Amniotic stem cell (primary cell): ENCODE results near the gene IFFO2.
A peak's percentile ranks its signal among the peaks of the same experiment; 100 is the strongest.

Experiments
- DNase-seq: peaks from one replicate; lab custom pipeline; 2025; lab: John Stamatoyannopoulos, UW

The IFFO2 gene

DNA sequence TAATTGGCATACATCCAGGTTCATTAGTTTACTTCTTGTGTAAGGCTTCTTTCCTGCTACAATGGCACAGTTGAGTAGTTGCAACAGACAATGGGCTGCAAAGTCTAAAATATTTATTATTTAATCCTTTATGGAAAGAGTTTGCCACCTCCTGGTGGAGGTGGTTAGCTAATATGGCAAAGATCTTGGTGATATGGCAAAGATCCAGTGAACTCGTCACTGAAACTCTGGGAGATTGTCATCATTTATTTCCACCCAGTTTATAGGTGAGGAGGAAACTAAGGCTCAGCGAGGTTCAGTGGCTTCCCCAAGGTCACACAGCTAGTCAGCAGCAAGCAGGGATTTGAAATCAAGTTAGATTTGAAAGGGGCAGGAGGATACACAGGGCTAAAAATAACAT, 16.1 kb upstream of the IFFO2 start:
- DNase-seq, result no peak

DNA sequence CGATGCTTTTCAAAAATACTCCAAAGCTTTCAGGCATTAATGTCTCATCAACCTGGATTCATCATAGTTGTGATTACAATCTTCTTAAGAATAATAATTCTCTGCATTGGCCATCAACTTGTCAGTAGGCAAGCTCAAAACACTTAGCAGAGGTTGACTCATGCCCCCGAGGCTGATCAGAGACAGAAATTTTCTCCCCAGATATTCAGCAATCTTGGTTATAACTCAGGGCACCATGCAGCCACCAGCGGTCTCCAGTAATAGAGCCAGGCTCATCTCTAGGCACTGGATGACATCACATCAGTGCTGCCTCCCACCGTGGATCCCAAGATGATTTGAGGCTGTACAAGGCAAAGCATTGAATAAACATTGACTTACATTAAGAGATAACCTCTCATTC, 14.3 kb upstream of the IFFO2 start:
- DNase-seq, result no peak

- no peak for DNase-seq
These were observed 13.9 kb upstream of the IFFO2 start for GRCh38 chr1:18970358-18970757.

DNA sequence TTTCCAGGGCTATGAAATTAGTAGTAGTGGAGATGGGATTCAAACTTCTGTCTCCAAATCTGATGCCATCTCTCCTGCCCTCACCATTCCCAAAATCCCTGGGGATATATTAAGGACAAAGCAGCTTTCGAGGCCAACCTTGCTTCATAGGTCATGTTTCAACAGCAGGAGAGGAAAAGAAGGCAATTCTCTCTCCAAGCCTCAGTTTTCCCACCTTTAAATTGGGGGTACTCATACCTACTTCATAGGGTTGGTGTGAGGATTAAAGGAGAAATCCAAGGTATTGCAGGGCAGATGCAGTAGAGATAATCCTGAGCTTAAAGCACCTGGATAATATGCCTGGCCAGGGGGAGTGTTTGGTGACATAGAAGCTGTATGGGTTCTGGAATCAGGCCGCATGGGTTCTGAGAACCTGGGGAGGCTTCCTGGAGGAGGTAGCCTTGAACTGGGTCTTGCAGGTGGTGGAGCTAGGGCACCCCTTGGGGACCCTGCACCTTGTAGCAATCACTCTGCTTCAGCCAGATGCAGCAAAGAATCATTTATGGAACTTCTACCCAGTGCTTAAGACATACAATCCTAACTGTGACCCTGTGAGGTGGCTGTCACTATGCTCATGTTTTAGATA, 10.7 kb upstream of the IFFO2 start:
- DNase-seq, result no peak

DNA sequence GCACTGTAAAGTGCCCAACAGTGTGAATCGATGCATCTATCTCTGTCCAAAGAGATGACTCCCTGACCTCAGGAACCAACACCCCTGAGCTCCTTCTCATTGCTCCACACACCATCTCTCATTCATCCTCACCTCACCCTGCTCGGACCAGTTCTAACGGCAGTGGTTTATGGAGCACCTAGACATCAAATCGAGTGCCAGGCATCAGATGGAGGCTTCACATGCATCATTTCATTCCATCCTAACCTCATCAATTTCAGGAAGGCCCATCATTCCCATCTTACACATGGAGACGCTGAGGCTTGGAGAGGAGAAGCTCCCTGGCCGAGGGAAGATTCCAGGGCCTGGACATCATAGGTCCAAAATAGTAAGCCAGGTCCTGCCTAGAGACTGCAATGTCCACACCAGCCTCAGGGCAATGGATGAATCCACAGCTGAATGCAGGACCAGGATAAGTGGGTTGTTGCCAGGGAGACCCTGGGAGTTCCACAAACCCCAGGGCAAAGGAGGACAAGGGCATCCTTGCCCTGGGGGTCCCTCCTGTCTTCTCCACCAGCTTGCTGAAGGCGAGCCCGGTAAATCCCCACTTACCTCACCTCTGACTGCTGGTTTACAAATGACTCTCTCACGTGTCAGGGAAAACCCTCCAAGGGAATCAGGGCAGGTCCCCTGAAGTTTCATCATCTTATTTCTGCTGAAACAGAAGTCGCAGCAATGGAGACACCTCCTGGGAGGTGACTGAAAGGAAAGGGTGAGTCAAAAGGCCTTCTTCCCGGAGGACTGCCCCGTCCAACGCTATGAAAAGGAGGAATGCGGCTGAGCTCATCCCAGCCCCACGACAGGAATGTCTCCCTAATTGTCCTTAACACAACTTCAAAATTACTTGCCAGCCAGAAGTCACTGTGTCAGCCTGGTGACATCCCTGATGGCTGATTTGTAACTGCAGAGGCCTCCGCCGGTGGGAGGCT, 9.0 kb upstream of the IFFO2 start:
- DNase-seq, result peak; percentile 72

DNA sequence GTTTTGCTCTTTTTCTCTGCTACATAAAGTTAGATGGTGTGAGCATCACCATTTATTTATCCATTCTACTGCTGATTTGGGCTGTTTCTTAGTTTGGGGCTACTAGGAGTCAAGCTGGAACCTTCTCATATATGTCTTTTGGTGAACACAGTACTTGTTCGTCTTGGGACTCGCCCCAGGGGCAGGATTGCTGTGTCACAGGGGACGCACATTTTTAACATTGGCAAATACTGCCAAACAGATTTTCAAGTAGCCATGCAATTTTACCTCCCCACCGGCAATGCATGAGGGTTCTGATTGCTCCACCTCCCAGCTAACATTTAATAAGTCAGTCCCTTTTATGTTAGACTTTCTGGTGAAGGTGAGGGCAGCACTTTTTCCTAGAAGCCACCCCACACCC, 7.5 kb upstream of the IFFO2 start:
- DNase-seq, result no peak

DNA sequence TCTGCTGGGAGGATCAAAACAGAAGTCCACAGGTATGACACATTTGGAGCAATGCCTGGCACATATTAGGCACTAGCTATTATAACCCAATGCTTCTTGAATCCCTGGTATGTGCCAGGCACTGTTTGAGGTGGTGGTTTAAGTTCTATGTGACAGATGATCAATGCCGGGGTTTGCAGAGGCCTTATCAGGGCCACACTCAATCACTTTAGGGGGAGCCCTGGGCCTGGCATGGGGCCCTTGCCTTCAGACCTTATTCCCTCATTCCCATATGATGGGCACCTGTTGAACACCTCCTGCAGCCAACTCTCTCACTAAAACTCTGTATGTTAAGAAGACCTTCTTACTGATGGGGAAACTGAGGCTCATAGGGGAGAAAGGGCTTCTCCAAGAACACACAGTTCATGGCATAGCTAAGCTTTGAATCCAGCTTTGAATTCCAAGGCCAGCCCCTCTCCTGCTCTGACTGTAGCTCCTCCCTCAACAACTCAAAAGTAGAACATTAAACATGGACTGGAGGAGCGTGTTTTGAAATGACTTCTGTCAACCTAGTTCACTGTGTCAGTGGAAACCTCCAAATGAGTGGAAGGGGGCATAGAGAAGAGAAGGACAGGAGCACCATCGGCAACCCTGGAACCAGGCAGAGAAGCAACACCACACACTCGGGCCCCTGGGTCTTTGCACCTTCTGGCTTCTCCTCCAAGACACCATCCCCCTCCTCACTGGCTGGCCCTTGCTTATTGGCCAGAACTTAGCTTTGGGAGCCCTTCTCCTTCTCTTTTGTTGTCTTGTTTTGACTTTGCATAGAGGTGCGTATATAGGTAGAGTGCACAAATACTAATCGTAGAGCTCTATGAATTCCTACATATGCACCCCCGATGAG, 6.6 kb upstream of the IFFO2 start:
- no peak for DNase-seq

DNA sequence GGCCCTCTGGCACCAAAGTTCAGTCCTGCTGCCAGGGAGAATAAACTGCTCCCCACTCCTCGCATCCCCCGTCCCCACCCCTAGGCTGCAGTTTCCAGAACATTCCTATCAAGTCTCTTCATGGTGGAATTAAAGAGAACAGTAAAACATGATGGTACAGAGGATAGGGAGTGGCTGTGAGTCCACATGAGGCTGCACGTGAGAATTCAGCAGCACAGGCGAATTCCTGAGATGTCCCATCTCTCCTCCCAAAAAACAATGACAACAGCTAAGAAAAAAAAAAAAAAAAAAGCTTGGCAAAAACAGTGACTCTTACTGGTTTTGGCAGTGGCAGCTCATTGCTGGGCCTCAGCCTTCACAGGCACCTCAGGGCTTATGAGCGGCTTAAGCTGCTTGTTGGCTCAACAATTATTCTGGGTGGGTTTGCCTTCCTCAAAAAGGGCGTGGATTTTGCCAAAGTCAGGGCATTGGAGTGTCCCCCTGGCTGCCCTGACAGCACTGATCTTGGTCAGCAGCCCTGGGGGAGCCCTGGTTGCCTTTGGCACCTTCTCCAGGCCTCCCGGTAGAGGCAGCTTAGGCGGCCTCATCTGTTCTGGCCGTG, 5.7 kb upstream of the IFFO2 start:
- DNase-seq, result no peak

DNA sequence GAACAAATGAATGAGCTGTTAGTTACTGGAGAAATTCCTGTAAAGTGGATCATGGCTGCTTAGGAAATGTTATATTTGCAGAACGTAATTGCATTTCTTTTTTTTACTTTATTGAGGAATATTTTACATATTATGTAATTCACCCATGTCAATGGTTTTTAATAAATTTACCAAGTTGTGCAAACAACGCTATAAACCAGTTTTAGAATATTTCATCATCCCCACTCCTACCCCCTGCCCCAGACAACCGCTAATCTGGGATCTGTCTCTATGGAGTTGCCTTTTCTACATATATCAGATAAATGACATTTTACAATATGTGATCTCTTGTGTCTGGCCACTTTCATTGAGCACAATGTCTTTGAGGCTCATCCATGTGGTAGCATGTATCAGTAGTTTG, 4.3 kb upstream of the IFFO2 start:
- DNase-seq, result no peak

- DNase-seq, result no peak
These were observed 3.9 kb upstream of the IFFO2 start for GRCh38 chr1:18960409-18960808.

DNA sequence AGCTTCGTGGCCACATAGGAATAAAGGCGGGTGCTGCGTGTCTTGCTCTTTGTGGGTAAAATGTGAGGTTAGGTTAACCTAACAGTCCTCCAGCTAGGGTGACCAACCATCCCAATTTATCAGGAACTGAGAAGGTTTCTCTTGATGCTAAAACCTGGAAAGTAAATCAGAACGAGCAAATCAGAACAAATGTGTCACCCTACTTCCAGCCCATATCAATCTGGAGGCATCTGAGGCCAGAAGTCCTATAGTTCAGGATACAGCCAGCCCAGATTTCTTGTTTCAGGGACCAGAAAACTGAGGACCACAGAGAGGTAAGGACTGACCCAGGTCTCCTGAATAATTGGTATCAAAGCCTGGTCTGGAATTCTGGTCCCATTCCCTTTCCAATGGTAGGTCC, 3.1 kb upstream of the IFFO2 start:
- DNase-seq, result no peak

GRCh38 chr1:18957532-18958300, 1.2 kb upstream of the IFFO2 start:
- DNase-seq, result no peak

DNA sequence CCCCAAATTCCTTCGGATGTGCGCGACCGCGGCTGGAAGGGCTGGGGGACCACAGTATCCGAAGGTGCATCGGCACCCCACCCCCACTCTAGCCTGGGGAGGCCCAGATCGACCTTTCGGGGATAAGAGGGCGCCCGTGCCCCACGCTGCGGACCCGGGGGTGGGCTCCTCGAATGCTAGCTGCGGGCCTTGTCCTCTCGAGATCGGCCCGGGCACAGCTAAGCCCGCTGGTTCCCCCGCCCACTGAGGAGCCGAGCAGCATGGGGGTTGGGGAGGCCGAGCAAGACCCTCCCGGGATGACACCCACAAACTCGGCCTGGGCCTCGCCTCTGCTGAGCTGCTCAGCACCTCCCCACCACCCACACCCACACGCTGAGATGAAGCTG, 653 bp upstream of the IFFO2 start:
- no peak for DNase-seq

DNA sequence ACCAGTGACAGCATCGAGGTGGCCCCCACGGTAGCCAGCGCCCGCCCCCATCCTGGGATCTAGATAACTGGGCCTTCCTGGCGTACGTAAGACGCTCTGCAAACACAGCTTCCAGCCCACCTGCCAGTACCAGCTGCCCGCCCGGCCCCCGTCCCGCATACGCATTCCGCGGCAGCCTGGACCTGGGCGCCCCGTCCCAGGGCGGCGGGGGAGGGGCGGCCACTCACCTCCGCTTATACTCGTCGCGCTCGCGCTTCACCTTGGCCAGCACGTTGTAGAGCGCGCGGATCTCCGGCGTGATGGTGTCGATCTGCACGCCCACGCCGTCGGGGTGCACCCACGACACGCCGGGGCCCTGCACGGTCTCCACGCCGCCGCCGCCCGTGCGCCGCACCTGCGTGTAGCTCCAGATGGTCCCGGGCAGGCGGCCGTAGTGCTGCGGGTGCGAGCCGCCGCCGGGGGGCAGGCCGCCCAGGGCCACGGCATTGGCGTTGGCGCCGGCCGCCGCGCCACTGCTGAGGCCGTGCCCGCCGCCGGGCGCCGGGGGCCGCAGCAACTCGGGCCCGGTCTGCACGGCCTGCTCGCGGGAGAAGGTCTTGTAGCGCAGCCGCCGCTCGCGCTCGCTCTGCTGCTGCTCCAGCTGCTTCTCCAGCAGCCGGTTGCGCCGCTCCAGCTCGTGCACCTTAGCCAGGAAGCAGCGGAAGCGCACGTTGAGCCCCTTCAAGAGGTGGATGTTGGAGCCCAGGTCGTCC, 859 bp downstream of the IFFO2 start:
- no peak for DNase-seq

DNA sequence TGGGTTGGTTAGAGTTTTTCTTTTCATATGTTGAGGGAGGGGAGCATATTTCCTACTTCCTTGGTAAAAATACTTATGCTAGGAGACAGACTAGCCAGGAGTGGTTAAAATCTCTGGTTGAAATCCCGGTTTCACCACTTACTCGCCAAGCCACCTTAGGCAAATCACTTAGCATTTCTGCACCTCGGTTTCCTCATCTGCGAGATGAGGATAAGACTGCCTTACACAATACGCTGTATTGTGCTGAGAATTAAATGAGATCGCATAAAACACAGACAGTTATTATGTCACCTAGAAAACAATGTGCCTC, 1.4 kb downstream of the IFFO2 start:
- DNase-seq, result no peak

- DNase-seq, result no peak
These were observed 2.0 kb downstream of the IFFO2 start for GRCh38 chr1:18954270-18955071.

DNA sequence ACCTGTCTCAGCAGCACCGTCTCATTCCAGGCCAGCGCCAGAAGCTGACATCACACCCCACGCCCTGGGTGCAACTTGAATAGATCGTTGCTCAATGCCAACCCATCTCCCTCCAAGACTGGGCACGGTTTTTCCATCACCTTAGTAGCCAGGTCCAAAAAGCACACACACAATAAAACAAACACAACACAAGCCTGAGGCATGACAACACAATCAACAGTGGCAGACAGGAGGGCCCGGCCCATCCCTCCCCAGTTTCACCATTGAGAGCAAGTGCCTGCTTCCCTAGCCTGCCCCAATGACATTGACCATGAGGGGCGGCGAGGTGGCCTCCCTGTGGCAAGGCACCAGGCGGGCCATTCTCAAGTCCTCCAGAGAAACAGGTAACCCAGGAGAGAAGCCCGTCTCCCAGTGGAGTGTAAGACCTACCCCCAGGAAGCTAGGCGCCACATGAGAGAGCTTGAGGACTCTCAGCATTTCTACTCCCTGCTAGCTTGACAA, 2.7 kb downstream of the IFFO2 start:
- DNase-seq, result no peak

GRCh38 chr1:18951818-18952391, 4.6 kb downstream of the IFFO2 start:
- DNase-seq, result no peak

- DNase-seq, result no peak
These were observed 5.1 kb downstream of the IFFO2 start for GRCh38 chr1:18951416-18951815.
